Left colon (tissue), 2 donors: ENCODE data around the gene ANAPC16. TPM values are rescaled to one million over a fixed set of nuclear protein-coding genes. Genes with fewer than 3 reads are reported as not detected.
"Not testable (repeated sequence)": the region's sequence is repeated elsewhere in the genome, so short reads cannot be mapped to it uniquely, and the experiment has no call there.

Experiments used
- ATAC-seq: fragments of 200-7000 bp; cut with Tn5 transposase; one replicate; pipeline ENCODE4 v1.9.1; 2020; ENCODE audit warnings: mild to moderate bottlenecking, moderate library complexity
- DNase-seq, 2 donors: peaks; one replicate each; pipeline ENCODE4 v3.0.0-alpha.2; 2020
- intact Hi-C, 2 donors: fragments of 100-400 bp; cut with DNase I in 1 of 2; cut with micrococcal nuclease in 1 of 2; formaldehyde crosslinking; loops; one replicate each; pipeline versions ENCODE4 v1.11.2 to v1.14.0; 2022; cut with DNase I, micrococcal nuclease
- total RNA-seq, 2 donors: library from RNA; stranded (reverse); fragmentation: NEBNext Ultra II Directional; extraction: Animal tissue kit (Norgen Biotek cat#: 25700); gene quantifications; one replicate each; pipeline ENCODE4 v1.2.1, GENCODE V29; 2021
- donor health status: DM: no; HTN: no; CAD: no.
- donor health status: DM: yes; HTN: yes; CAD: no.

Gene ANAPC16
- total RNA-seq, 2 donors from 2014 or later, result 75.6 to 83.8 TPM

- ATAC-seq, result no peak
- no peak for DNase-seq
- intact Hi-C loops, result no loop called here
Measured at GRCh38 chr10:72255977-72256729, 40.3 kb downstream of the ANAPC16 start.

- intact Hi-C loops, result no loop called here
- DNase-seq (peak in 1 of 2 donors; percentile 44), ATAC-seq (no peak)
Measured at GRCh38 chr10:72257051-72257892, 41.5 kb downstream of the ANAPC16 start.

DNA sequence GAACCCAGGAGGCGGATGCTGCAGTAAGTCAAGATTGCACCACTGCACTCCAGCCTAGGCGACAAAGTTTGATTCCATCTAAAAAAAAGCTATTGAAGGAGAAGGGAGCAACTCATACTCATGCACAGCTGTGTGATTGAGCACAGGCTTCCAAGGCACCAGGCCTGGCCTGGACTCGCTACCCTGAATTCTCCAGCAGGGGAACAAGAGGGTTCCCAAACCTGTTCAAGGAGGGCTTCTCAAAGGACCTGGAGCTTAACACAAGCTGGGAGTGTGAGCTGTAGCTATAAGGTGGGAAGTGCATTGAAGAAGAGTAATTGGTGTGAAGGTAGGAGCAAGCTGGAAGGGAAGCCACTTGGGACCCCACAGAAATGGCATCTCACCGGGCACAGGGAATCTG lies 42.8 kb downstream of the ANAPC16 start:
- DNase-seq, result no peak
- ATAC-seq, result no peak
- intact Hi-C loops, result no loop called here

GRCh38 chr10:72259491-72260238 lies 43.9 kb downstream of the ANAPC16 start:
- ATAC-seq (no peak), DNase-seq (peak in 1 of 2 donors; percentile 49)
- intact Hi-C loops, result no loop called here

DNA sequence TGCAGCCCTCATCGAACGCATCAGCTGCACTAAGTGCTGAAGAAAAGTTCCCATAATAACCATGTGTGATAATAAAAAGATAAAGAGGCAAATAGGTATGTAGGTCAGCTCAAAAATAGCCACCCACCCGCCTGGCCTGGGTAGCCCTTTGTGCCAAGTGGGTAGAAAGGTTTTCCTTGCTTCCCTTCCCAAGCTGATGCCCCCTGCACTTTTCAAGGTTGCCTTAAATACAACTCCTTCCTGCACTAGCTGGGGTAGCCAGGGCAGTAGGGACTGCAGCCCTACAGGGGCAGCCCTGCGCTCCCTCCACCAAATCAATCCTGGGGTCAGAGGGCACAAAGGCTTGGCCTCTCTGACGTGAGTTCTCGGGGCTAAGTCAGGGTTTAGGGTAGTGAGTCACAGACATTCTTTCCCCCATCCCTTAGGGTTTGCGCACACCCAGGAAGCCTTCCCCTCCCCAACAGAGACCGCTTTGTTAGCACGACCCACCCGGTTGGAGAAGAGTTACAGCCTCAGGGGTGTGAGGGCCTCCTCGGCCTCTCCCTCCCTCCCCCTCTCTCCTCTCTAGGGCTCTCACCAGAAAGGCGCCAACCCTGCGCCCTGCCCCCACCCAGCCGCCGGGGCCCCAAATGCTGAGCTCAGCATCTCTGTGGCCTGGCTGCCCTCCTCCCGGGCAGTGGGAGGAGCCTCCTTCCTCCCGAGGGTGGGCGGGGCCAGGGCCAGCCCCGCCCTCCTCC lies 44.6 kb downstream of the ANAPC16 start:
- intact Hi-C loops, result no loop called here
- peak; percentile 77 for ATAC-seq
- DNase-seq, result peak; percentile 85 to 86

- intact Hi-C loops, result no loop called here
- DNase-seq (peak in 1 of 2 donors; percentile 42), ATAC-seq (peak; percentile 31)
Measured at GRCh38 chr10:72260976-72261783, 45.4 kb downstream of the ANAPC16 start.

DNA sequence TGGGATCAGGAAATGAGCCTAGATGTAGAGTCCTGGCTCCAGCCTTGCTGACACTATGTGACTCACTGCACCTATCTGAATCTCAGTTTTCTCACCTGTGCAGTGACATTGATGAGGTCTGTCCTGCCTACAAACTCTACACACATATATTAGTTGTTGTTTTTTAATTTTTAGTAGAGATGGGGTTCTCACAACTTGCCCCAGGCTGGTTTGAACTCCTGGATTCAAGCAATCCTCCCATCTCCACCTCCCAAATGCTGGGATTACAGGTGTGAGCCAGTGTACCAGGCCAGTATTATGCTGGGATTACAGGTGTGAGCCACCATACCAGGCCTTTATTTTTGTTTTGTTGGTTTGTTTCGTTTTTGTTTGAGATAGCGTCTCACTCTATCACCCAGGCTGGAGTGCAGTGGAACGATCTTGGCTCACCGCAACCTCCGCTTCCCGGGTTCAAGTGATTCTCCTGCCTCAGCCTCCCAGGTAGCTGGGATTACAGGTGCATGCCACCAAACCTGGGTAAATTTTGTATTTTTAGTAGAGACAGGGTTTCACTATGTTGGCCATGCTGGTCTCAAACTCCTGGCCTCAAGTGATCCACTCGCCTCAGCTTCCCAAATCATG lies 46.1 kb downstream of the ANAPC16 start:
- intact Hi-C loops, result no loop called here
- ATAC-seq (peak; percentile 51), DNase-seq (no peak)

- DNase-seq (peak; percentile 76 to 82), ATAC-seq (peak; percentile 64)
- intact Hi-C loops, result no loop called here
Measured at GRCh38 chr10:72263613-72264241, 47.9 kb downstream of the ANAPC16 start.

GRCh38 chr10:72264536-72264935 lies 48.7 kb downstream of the ANAPC16 start:
- DNase-seq (no peak), ATAC-seq (no peak)
- intact Hi-C loops, result no loop called here

GRCh38 chr10:72265508-72265907 lies 49.7 kb downstream of the ANAPC16 start:
- DNase-seq, result no peak
- intact Hi-C loops, result no loop called here
- no peak for ATAC-seq

DNA sequence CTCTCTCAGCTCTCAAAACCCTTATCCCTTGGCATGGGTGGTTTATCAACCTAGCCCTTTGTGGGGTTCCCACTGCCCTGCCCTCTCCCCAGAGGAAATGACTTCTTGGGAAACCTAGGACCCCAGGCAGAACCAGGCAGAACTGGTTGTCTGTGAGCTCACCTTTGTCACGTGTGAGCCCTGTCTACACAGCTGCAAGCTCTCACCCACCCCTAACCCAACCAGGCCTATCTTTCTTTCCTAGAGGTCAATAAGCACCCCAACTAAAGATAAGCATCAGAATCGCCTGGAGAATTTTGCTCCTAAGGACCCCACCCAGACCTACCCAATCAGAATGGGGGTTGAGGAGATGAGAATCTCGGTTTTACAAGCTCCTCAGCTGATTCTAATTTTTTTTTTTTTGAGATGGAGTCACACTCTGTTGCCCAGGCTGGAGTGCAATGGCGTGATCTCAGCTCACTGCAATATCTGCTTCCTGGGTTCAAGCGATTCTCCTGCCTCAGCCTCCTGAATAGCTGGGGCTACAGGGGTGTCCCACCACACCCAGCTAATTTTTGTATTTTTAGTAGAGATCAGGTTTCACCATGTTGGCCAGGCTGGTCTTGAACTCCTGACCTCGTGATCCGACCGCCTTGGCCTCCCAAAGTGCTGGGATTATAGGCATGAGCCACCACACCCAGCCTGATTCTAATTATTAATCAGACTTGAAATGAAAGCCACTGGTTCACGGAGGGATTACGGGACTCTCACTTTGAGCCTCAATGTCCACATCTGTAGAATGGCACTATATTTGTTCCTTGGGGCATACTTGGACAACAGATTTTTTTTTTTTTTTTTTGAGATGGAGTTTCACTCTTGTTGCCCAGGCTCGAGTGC lies 50.4 kb downstream of the ANAPC16 start:
- no peak for DNase-seq
- ATAC-seq, result no peak
- intact Hi-C loops, result no loop called here

DNA sequence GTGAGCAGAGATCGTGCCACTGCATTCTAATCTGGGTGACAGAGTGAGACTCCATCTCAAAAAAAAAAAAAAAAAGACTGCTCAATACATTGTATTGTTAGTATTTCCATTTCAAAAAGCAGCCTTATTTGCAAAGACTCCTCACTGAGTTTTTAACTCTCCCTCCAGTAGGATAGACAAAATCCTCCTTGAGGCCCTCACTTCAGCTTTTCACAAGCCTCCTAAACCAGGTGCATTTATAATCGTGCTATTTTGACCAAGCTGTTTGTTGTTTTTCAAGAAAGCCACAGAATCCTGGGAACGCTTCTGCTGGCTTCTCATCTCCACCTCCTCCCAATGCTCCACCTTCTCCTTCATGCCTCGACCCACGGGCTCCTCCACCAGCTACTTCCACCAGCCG lies 51.6 kb downstream of the ANAPC16 start:
- ATAC-seq, result no peak
- intact Hi-C loops, result no loop called here
- DNase-seq, result no peak

DNA sequence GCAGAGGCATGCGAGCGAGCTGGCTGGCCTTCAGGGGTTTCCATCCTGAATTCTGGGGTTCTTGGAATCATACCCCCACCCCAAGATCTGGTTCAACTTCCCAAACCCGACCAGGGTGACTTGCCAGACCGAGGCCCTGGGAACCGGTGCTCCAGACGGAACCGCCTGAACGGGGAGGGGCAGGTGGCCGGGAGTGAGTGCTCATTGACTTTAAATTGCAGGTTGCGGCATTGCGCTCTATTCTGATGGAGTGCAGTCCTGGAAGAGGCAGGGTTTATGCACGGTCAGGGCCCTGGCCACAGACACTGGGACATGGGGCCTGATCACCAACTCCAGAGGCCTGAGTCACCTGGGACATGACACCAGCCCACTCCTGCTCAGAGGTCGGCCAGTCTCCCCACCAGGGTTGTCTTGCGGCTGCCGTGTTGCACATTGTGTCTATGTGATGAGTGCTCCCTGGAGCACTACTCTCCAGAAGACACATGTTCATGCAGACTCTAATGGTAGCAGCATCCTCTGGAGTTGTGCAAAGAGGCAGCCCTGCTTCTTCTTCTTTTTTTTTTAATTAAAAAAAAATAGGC lies 52.1 kb downstream of the ANAPC16 start:
- ATAC-seq, result no peak
- intact Hi-C loops, result no loop called here
- no peak for DNase-seq

GRCh38 chr10:72268475-72269200 lies 52.8 kb downstream of the ANAPC16 start:
- ATAC-seq, DNase-seq, intact Hi-C loops: not testable (repeated sequence)

- DNase-seq (no peak), ATAC-seq (no peak)
- intact Hi-C loops, result loop anchor here in 1 of 2 donors (10.0 kb wide), 1 partner anchor 64 kb away; no protein-coding TSS in a partner anchor
Measured at GRCh38 chr10:72270607-72271281, 54.9 kb downstream of the ANAPC16 start.
